Natural killer cell (primary cell): ENCODE data around the gene JARID2. TPM values are rescaled to one million over a fixed set of nuclear protein-coding genes. Genes with fewer than 3 reads are reported as not detected.
A peak's percentile ranks its signal among the peaks of the same experiment; 100 is the strongest.
"Not testable (repeated sequence)": the region's sequence is repeated elsewhere in the genome, so short reads cannot be mapped to it uniquely, and the experiment has no call there.

Experiments
- ATAC-seq, 3 donors: fragments of 150-1000 bp in 2 of 3; fragments of 200-7000 bp in 1 of 3; cut with Tn5 transposase; 1 replicate in 1 of 3; 2 replicates in 2 of 3; pipeline ENCODE4 v1.10.0; 2021; ENCODE audit warnings: mild to moderate bottlenecking in 2 of 3, moderate library complexity in 2 of 3
- DNase-seq, 2 donors: peaks; one replicate each; pipeline versions ENCODE4 v3.0.0 to v3.0.0-alpha.2; 2013 to 2021; ENCODE audit warnings: mixed read lengths in 1 of 2
- H3K27ac ChIP-seq: one replicate; pipeline ENCODE4 v1.5.1; 2013; ENCODE audit warnings: mild to moderate bottlenecking, low read length
- H3K27me3 ChIP-seq: one replicate; pipeline ENCODE4 v1.6.1; 2013; ENCODE audit warnings: low read length; ENCODE audit not compliant: control insufficient read depth, insufficient read depth
- H3K36me3 ChIP-seq: one replicate; pipeline ENCODE4 v1.6.1; 2013; ENCODE audit warnings: low read length; ENCODE audit not compliant: control insufficient read depth, insufficient read depth
- H3K4me1 ChIP-seq: one replicate; pipeline ENCODE4 v1.6.1; 2013; ENCODE audit warnings: low read length; ENCODE audit not compliant: control insufficient read depth, insufficient read depth
- H3K4me3 ChIP-seq: one replicate; pipeline ENCODE4 v1.5.1; 2013; ENCODE audit warnings: low read length
- H3K9me3 ChIP-seq: one replicate; pipeline ENCODE4 v1.6.1; 2013; ENCODE audit warnings: low read length; ENCODE audit not compliant: control insufficient read depth, insufficient read depth
- H3K27ac Mint-ChIP-seq, 2 donors: one replicate each; pipeline ENCODE4 v1.8.0; 2022; ENCODE audit warnings: mild to moderate bottlenecking in 2 of 2, mixed read lengths in 2 of 2, moderate library complexity in 1 of 2
- H3K27me3 Mint-ChIP-seq, 2 donors: one replicate each; pipeline ENCODE4 v1.8.0; 2022; ENCODE audit warnings: low read depth in 2 of 2, mixed read lengths in 2 of 2
- H3K36me3 Mint-ChIP-seq: one replicate; pipeline ENCODE4 v1.8.0; 2022; ENCODE audit warnings: mixed read lengths
- H3K4me1 Mint-ChIP-seq, 2 donors: one replicate each; pipeline ENCODE4 v1.8.0; 2022; ENCODE audit warnings: mixed read lengths in 2 of 2
- H3K4me3 Mint-ChIP-seq: one replicate; pipeline ENCODE4 v1.8.0; 2022; ENCODE audit warnings: mild to moderate bottlenecking, moderate library complexity, mixed read lengths
- H3K9me3 Mint-ChIP-seq, 2 donors: one replicate each; pipeline ENCODE4 v1.8.0; 2022; ENCODE audit warnings: mixed read lengths in 2 of 2
- CTCF ChIP-seq: fragments of 200-600 bp; IDR thresholded peaks from one replicate; pipeline ENCODE4 v1.8.0; 2022; ENCODE audit warnings: antibody characterized with exemption
- WGBS: methylation state at CpG from one replicate; pipeline ENCODE4 v1.1.7; 2013; ENCODE audit warnings: missing lambda C conversion rate; ENCODE audit not compliant: insufficient coverage; 5-methylcytosine and 5-hydroxymethylcytosine counted together
- intact Hi-C: fragments of 100-400 bp; cut with micrococcal nuclease; formaldehyde crosslinking; loops from one replicate; pipeline ENCODE4 v1.14.2; 2022
- total RNA-seq, 4 donors: library from RNA; stranded (reverse); fragments of 120-200 nt in 1 of 4; gene quantifications; one replicate each; pipeline versions ENCODE4 v1.2.3 to v1.2.4, GENCODE V29; 2013 to 2022

JARID2 gene
- total RNA-seq, 3 donors from 2014 or later (not counting 1 experiment from before 2014, with no cell fraction given): 49.9 to 60.9 (median 60.5) TPM

GRCh38 chr6:15285682-15286294, 39.9 kb downstream of the JARID2 start:
- ATAC-seq (no peak), DNase-seq (peak in 1 of 2 donors; percentile 46)
- Mint-ChIP-seq H3K27ac (peak overlapping the region in 1 of 2 donors; percentile 23), H3K9me3 (no peaks in the 10 kb centered on the region), H3K27me3 (no peaks in the 10 kb centered on the region), H3K4me3 (no peak overlapping the region), H3K36me3 (no peaks in the 10 kb centered on the region), H3K4me1 (peaks cover 54 to 68% of the 10 kb centered on the region in 2 donors)
- Histone ChIP-seq H3K36me3 (no peaks in the 10 kb centered on the region), H3K27me3 (no peaks in the 10 kb centered on the region), H3K27ac (no peak overlapping the region), H3K9me3 (no peaks in the 10 kb centered on the region), H3K4me3 (no peak overlapping the region), H3K4me1 (peaks cover 38% of the 10 kb centered on the region)
- intact Hi-C loops: no loop called here
- 93% methylated on average over 2 of the region's 3 CpGs for WGBS
- no peak for TF ChIP-seq CTCF

DNA sequence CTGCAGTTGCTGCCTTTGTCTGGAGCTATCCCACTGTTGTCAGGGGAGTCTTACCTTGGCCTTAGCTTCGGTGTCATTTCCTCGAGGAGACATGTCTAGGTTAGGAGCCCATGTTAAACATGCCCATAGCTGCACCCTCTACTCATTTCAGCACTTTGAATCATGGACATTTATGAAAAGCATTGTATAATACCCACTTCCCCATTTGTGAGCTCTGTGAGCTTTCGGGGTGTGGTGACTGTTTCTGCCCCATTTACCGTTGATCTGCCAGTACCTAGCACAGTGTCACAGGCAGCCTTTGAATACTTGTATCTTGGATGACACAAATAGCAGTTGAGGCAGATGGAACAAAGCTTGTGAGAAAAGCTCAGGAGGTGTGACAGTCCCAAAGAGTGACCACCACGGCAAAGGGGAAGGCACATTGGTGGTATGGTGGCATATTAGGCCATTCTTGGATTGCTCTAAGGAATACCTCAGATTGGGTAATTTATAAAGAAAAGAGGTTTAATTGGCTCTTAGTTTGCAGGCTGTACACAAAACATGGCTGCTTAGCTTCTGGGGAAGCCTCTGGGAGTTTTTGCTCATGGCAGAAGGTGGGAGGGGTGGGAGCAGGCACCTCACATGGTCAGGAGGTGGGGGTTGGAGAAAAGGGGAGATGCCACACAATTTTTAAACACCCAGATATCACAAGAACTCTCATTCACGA, 42.0 kb downstream of the JARID2 start:
- H3K9me3 ChIP-seq: no peaks in the 10 kb centered on the region
- H3K36me3 Mint-ChIP-seq: no peaks in the 10 kb centered on the region
- no peaks in the 10 kb centered on the region for H3K27me3 ChIP-seq
- peaks cover 44% of the 10 kb centered on the region for H3K4me1 ChIP-seq
- H3K27ac ChIP-seq: no peak overlapping the region
- WGBS: 47% methylated on average over 6 of the region's 6 CpGs
- intact Hi-C loops: no loop called here
- H3K27me3 Mint-ChIP-seq: no peaks in the 10 kb centered on the region
- H3K36me3 ChIP-seq: no peaks in the 10 kb centered on the region
- H3K9me3 Mint-ChIP-seq: no peaks in the 10 kb centered on the region
- TF ChIP-seq CTCF: no peak
- H3K27ac Mint-ChIP-seq: peak overlapping the region; percentile 82 to 94
- peak in 2 of 3 donors; percentile 39 to 65 for ATAC-seq
- H3K4me1 Mint-ChIP-seq: peaks cover 54 to 67% of the 10 kb centered on the region in 2 donors
- H3K4me3 ChIP-seq: no peak overlapping the region
- H3K4me3 Mint-ChIP-seq: no peak overlapping the region
- DNase-seq: no peak

GRCh38 chr6:15288856-15289255, 43.0 kb downstream of the JARID2 start:
- intact Hi-C loops: no loop called here
- H3K4me3 Mint-ChIP-seq: peak overlapping the region; percentile 21

DNA sequence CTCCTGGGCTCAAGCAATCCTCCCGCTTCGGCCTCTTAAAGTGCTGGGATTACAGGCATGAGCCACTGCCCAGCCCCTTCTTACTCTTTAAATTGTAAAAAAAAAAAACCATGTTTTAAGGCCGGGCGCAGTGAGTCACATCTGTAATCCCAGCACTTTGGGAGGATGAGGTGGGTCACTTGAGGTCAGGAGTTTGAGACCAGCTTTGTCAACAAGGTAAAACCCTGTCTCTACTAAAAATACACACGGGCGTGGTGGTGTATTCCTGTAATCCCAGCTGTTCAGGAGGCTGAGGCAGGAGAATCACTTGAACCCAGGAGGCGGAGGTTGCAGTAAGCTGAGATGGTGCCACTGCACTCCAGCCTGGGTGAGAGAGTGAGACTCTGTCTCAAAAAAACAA, 43.6 kb downstream of the JARID2 start:
- H3K4me3 Mint-ChIP-seq, H3K36me3 Mint-ChIP-seq, ATAC-seq, H3K27ac ChIP-seq, H3K4me3 ChIP-seq, H3K9me3 ChIP-seq, H3K36me3 ChIP-seq, intact Hi-C loops, H3K27me3 Mint-ChIP-seq, H3K9me3 Mint-ChIP-seq, H3K27me3 ChIP-seq, DNase-seq: not testable (repeated sequence)
- Mint-ChIP-seq H3K4me1 (peaks cover 70% of the 10 kb centered on the region in 2 donors), H3K27ac (peak overlapping the region; percentile 82 to 94)
- 91% methylated on average over 6 of the region's 7 CpGs for WGBS
- peaks cover 59% of the 10 kb centered on the region for H3K4me1 ChIP-seq

More at GRCh38 chr6:15288856-15289255, 43.0 kb downstream of the JARID2 start:
- Mint-ChIP-seq H3K4me1 (peaks cover 64 to 69% of the 10 kb centered on the region in 2 donors), H3K27me3 (no peaks in the 10 kb centered on the region), H3K9me3 (no peaks in the 10 kb centered on the region), H3K27ac (peak overlapping the region; percentile 82 to 94), H3K36me3 (no peaks in the 10 kb centered on the region)
- no peak for DNase-seq
- 61% methylated on average over 8 of the region's 8 CpGs for WGBS
- Histone ChIP-seq H3K9me3 (no peaks in the 10 kb centered on the region), H3K27me3 (no peaks in the 10 kb centered on the region), H3K36me3 (no peaks in the 10 kb centered on the region), H3K4me1 (peaks cover 53% of the 10 kb centered on the region), H3K4me3 (no peak overlapping the region), H3K27ac (no peak overlapping the region)
- ATAC-seq: peak in 2 of 3 donors; percentile 50 to 59
- TF ChIP-seq CTCF: no peak
